SU-DHL-6 (cell line): ENCODE data around the gene TIMM8B.

Experiments
- H2AFZ ChIP-seq: fragments of 200-600 bp; sonication (generic); 2 replicates; pipeline ENCODE4 v1.6.1; 2014; ENCODE audit warnings: low read depth, mild to moderate bottlenecking, moderate library complexity, mixed read lengths, antibody characterized with exemption, low read length; ENCODE audit not compliant: severe bottlenecking
- H3F3A ChIP-seq: fragments of 200-600 bp; shearing (Covaris generic); 2 replicates; pipeline ENCODE4 v1.6.0; 2016; ENCODE audit warnings: antibody characterized with exemption, mild to moderate bottlenecking; ENCODE audit not compliant: insufficient read depth
- H3K27ac ChIP-seq: fragments of 200-600 bp; sonication (generic); 2 replicates; pipeline ENCODE4 v1.5.1; 2016; ENCODE audit warnings: low read depth, mild to moderate bottlenecking, low read length, moderate library complexity, mixed read lengths
- H3K27me3 ChIP-seq: fragments of 200-600 bp; sonication (generic), shearing (Covaris generic); 2 replicates; pipeline ENCODE4 v1.6.0; 2014; ENCODE audit warnings: mild to moderate bottlenecking, low read length
- H3K36me3 ChIP-seq: fragments of 200-600 bp; sonication (generic); 2 replicates; pipeline ENCODE4 v1.6.1; 2014; ENCODE audit warnings: mild to moderate bottlenecking, low read length, mixed read lengths
- H3K4me2 ChIP-seq: fragments of 300-600, 200-600 bp; shearing (Covaris generic), sonication (generic); 2 replicates; pipeline ENCODE4 v1.6.0; 2014; ENCODE audit warnings: low read length, low read depth, mild to moderate bottlenecking; ENCODE audit not compliant: poor library complexity, severe bottlenecking
- H3K4me3 ChIP-seq: fragments of 200-600 bp; sonication (generic); 2 replicates; pipeline ENCODE4 v1.5.1; 2014; ENCODE audit warnings: antibody characterized with exemption, low read length, mild to moderate bottlenecking, mixed read lengths; ENCODE audit not compliant: insufficient read depth, poor library complexity, severe bottlenecking
- H3K79me2 ChIP-seq: fragments of 200-600 bp; sonication (generic); 2 replicates; pipeline ENCODE4 v1.6.1; 2014; ENCODE audit warnings: mild to moderate bottlenecking, low read length, moderate library complexity; ENCODE audit not compliant: insufficient read depth
- H3K9ac ChIP-seq: fragments of 200-600 bp; sonication (generic); 2 replicates; pipeline ENCODE4 v1.7.0; 2014; ENCODE audit warnings: mild to moderate bottlenecking, low read length
- H3K9me2 ChIP-seq: fragments of 200-600 bp; sonication (generic); replicated peaks from 2 replicates; pipeline ENCODE4 v1.6.1; 2014; ENCODE audit warnings: low read length; ENCODE audit not compliant: insufficient read depth
- H3K9me3 ChIP-seq: fragments of 200-600 bp; sonication (generic); 2 replicates; pipeline ENCODE4 v1.6.1; 2014; ENCODE audit warnings: low read length, mixed read lengths; ENCODE audit not compliant: insufficient read depth
- H4K20me1 ChIP-seq: fragments of 200-600 bp; sonication (generic); 2 replicates; pipeline ENCODE4 v1.6.1; 2014; ENCODE audit warnings: low read depth, mild to moderate bottlenecking, antibody characterized with exemption, low read length, moderate library complexity, mixed read lengths
- EZH2phosphoT487 ChIP-seq: fragments of 200-600 bp; sonication (generic), shearing (Covaris generic); conservative IDR thresholded peaks from 2 replicates; pipeline ENCODE4 v1.6.1; 2018; ENCODE audit warnings: mild to moderate bottlenecking, antibody characterized with exemption, low read length, moderate library complexity, mixed read lengths
- TF ChIP-seq, protein P1 (sequence below): fragments of 200-600 bp; sonication (generic); IDR thresholded peaks from one replicate; pipeline ENCODE4 v1.5.1; 2017; ENCODE audit warnings: antibody characterized with exemption, mild to moderate bottlenecking, low read length, moderate library complexity; ENCODE audit not compliant: insufficient read depth, poor library complexity, severe bottlenecking

TIMM8B gene

DNA sequence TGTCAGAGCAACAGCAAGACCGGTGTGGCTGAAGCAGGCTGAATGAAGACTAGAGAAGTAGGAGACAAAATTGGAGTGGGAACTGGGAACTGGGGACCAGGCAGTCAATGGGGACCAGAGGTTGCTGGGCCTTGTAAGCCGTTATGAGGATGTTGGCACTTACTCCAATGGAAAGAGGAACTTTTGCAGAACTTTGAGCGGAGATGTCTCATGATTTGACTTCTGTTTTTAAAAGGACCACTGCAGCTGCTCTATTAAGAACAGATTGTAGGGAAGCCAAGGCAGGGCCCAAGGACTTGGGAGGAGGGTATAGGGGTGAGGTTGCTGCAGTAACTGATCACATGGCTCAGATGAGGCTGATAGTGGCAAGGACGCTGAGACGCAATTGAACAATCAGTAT is 43.1 kb upstream of the TIMM8B start:
- no peaks in the 10 kb centered on the region for H3K79me2 ChIP-seq
- no peak overlapping the region for H3K4me3 ChIP-seq
- no peaks in the 10 kb centered on the region for H4K20me1 ChIP-seq
- H3K27ac ChIP-seq = no peak overlapping the region
- H3K27me3 ChIP-seq = no peaks in the 10 kb centered on the region
- H2AFZ ChIP-seq = no peak overlapping the region
- H3K9ac ChIP-seq = no peak overlapping the region
- H3F3A ChIP-seq = no peaks in the 10 kb centered on the region
- no peaks in the 10 kb centered on the region for H3K9me2 ChIP-seq
- H3K4me2 ChIP-seq = no peak overlapping the region
- H3K36me3 ChIP-seq = no peaks in the 10 kb centered on the region
- TF ChIP-seq, protein P1, sequence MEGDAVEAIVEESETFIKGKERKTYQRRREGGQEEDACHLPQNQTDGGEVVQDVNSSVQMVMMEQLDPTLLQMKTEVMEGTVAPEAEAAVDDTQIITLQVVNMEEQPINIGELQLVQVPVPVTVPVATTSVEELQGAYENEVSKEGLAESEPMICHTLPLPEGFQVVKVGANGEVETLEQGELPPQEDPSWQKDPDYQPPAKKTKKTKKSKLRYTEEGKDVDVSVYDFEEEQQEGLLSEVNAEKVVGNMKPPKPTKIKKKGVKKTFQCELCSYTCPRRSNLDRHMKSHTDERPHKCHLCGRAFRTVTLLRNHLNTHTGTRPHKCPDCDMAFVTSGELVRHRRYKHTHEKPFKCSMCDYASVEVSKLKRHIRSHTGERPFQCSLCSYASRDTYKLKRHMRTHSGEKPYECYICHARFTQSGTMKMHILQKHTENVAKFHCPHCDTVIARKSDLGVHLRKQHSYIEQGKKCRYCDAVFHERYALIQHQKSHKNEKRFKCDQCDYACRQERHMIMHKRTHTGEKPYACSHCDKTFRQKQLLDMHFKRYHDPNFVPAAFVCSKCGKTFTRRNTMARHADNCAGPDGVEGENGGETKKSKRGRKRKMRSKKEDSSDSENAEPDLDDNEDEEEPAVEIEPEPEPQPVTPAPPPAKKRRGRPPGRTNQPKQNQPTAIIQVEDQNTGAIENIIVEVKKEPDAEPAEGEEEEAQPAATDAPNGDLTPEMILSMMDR = no peak
- TF ChIP-seq EZH2phosphoT487 = no peak
- no peaks in the 10 kb centered on the region for H3K9me3 ChIP-seq

DNA sequence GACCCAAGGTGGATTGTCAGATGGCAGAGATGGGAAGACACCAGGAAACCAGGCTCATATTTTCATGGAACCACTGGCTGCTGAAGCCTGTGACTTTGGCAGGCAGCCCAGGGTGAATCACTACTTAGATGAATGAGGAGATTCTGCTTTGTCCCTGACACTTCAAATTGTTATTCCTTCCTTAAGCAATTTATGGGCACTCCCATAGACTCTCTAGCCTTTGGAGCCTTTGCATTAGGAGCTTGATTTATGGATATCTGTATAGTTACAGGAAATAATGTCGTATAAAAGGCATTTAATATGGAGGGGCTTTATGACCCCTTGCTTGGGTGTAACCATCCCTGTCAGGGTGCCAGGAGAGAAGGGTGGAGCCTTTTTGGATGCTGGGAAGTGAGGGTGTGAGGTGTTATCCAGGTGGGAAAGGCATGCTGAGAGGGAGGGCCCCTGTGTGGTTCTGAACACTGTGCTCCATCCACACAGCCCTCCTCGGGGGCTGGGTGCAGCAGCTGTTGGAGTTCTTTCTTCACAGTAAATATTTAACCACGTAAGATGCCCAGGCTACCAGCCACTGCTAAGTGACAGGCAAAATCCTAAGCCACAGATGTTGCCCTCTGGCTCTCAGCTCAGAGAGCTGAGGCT is 42.0 kb upstream of the TIMM8B start:
- Histone ChIP-seq H3K4me2 (no peak overlapping the region), H3K4me3 (no peak overlapping the region), H3K79me2 (no peaks in the 10 kb centered on the region), H3K27me3 (no peaks in the 10 kb centered on the region), H3K9me2 (no peaks in the 10 kb centered on the region), H3F3A (no peaks in the 10 kb centered on the region), H3K36me3 (no peaks in the 10 kb centered on the region), H3K9me3 (no peaks in the 10 kb centered on the region), H4K20me1 (no peaks in the 10 kb centered on the region), H2AFZ (no peak overlapping the region), H3K27ac (no peak overlapping the region), H3K9ac (no peak overlapping the region)
- no peak for TF ChIP-seq EZH2phosphoT487
- TF ChIP-seq, protein P1 = no peak

- Histone ChIP-seq H3K9me2 (no peaks in the 10 kb centered on the region), H3K79me2 (no peaks in the 10 kb centered on the region), H3K4me2 (no peak overlapping the region), H3K9me3 (no peaks in the 10 kb centered on the region), H3K36me3 (no peaks in the 10 kb centered on the region), H4K20me1 (no peaks in the 10 kb centered on the region), H3K4me3 (no peak overlapping the region), H3K27me3 (no peaks in the 10 kb centered on the region), H2AFZ (no peak overlapping the region), H3K27ac (no peak overlapping the region), H3K9ac (no peak overlapping the region), H3F3A (no peaks in the 10 kb centered on the region)
- TF ChIP-seq EZH2phosphoT487 = no peak
- TF ChIP-seq, protein P1 = no peak
Observed at GRCh38 chr11:112127056-112127455, 40.5 kb upstream of the TIMM8B start.
